Measurements from ENCODE around the gene BANP.
"Not testable (repeated sequence)": the region's sequence is repeated elsewhere in the genome, so short reads cannot be mapped to it uniquely, and the experiment has no call there.

BANP gene

GRCh38 chr16:88026964-88027938 is 76.0 kb downstream of the BANP start:
- Histone ChIP-seq H3K4me1 (ENCODE audit: insufficient read depth, low read length) (no peaks in the 10 kb centered on the region), H3K4me2 (ENCODE audit: insufficient read depth, low read length) (no peak overlapping the region), H3K27ac (ENCODE audit: low read length) (no peak overlapping the region), H4K20me1 (ENCODE audit: insufficient read depth, low read length) (peaks cover 6% of the 10 kb centered on the region; the same call in 1 of the 2 replicates), H3K9ac (ENCODE audit: low read depth, low read length) (no peak overlapping the region), H2AFZ (ENCODE audit: low read depth, low read length) (no peak overlapping the region), H3K4me3 (ENCODE audit: low read depth in 1 of 2, low read length in 2 of 2) (no peak overlapping the region), H3K79me2 (ENCODE audit: insufficient read depth, low read length) (no peaks in the 10 kb centered on the region; the same call in 1 of the 2 replicates), H3K27me3 (ENCODE audit: insufficient read depth, low read length, poor library complexity) (no peaks in the 10 kb centered on the region), H3K36me3 (ENCODE audit: insufficient read depth, low read length) (peaks cover 45% of the 10 kb centered on the region), H3K9me3 (ENCODE audit: insufficient read depth, low read length, severe bottlenecking) (no peaks in the 10 kb centered on the region)
- DNase-seq: no peak
- TF ChIP-seq CTCF (IDR thresholded peaks at IDR 0.05; ENCODE audit: borderline replicate concordance, extremely low read depth, low read length, poor library complexity, severe bottlenecking): no peak
- TF ChIP-seq EZH2 (IDR thresholded peaks at IDR 0.05; ENCODE audit: borderline replicate concordance, low read depth, low read length, severe bottlenecking): no peak
- ATAC-seq (ENCODE audit: insufficient read depth, low read depth): no peak

GRCh38 chr16:88028177-88028930 is 77.1 kb downstream of the BANP start:
- peaks cover 38% of the 10 kb centered on the region for H3K36me3 ChIP-seq (ENCODE audit: insufficient read depth, low read length)
- H2AFZ ChIP-seq (ENCODE audit: low read depth, low read length); DNase-seq; H3K27ac ChIP-seq (ENCODE audit: low read length); H3K4me2 ChIP-seq (ENCODE audit: insufficient read depth, low read length); H4K20me1 ChIP-seq (ENCODE audit: insufficient read depth, low read length); H3K9me3 ChIP-seq (ENCODE audit: insufficient read depth, low read length, severe bottlenecking); H3K79me2 ChIP-seq (ENCODE audit: insufficient read depth, low read length); H3K4me1 ChIP-seq (ENCODE audit: insufficient read depth, low read length); H3K27me3 ChIP-seq (ENCODE audit: insufficient read depth, low read length, poor library complexity); H3K4me3 ChIP-seq (ENCODE audit: low read depth in 1 of 2, low read length in 2 of 2); H3K9ac ChIP-seq (ENCODE audit: low read depth, low read length); ATAC-seq (ENCODE audit: insufficient read depth, low read depth): not testable (repeated sequence)

GRCh38 chr16:88030498-88030897 is 79.3 kb downstream of the BANP start:
- ATAC-seq (ENCODE audit: insufficient read depth, low read depth): no peak
- Histone ChIP-seq H3K9me3 (ENCODE audit: insufficient read depth, low read length, severe bottlenecking) (no peaks in the 10 kb centered on the region), H3K4me2 (ENCODE audit: insufficient read depth, low read length) (no peak overlapping the region), H3K9ac (ENCODE audit: low read depth, low read length) (no peak overlapping the region), H3K4me3 (ENCODE audit: low read depth in 1 of 2, low read length in 2 of 2) (no peak overlapping the region), H4K20me1 (ENCODE audit: insufficient read depth, low read length) (no peaks in the 10 kb centered on the region), H3K4me1 (ENCODE audit: insufficient read depth, low read length) (no peaks in the 10 kb centered on the region), H3K79me2 (ENCODE audit: insufficient read depth, low read length) (no peaks in the 10 kb centered on the region; the same call in 1 of the 2 replicates), H3K27ac (ENCODE audit: low read length) (no peak overlapping the region), H3K27me3 (ENCODE audit: insufficient read depth, low read length, poor library complexity) (no peaks in the 10 kb centered on the region), H2AFZ (ENCODE audit: low read depth, low read length) (no peak overlapping the region), H3K36me3 (ENCODE audit: insufficient read depth, low read length) (peaks cover 40% of the 10 kb centered on the region)
- TF ChIP-seq CTCF (IDR thresholded peaks at IDR 0.05; ENCODE audit: borderline replicate concordance, extremely low read depth, low read length, poor library complexity, severe bottlenecking): no peak
- TF ChIP-seq EZH2 (IDR thresholded peaks at IDR 0.05; ENCODE audit: borderline replicate concordance, low read depth, low read length, severe bottlenecking): no peak
- DNase-seq: no peak

GRCh38 chr16:88030961-88031360 is 79.7 kb downstream of the BANP start:
- peaks cover 42% of the 10 kb centered on the region for H3K36me3 ChIP-seq (ENCODE audit: insufficient read depth, low read length)
- not testable (repeated sequence) for H4K20me1 ChIP-seq (ENCODE audit: insufficient read depth, low read length); H3K4me3 ChIP-seq (ENCODE audit: low read depth in 1 of 2, low read length in 2 of 2); H3K4me2 ChIP-seq (ENCODE audit: insufficient read depth, low read length); H3K9ac ChIP-seq (ENCODE audit: low read depth, low read length); ATAC-seq (ENCODE audit: insufficient read depth, low read depth); H3K27me3 ChIP-seq (ENCODE audit: insufficient read depth, low read length, poor library complexity); H3K4me1 ChIP-seq (ENCODE audit: insufficient read depth, low read length); H3K79me2 ChIP-seq (ENCODE audit: insufficient read depth, low read length); H3K9me3 ChIP-seq (ENCODE audit: insufficient read depth, low read length, severe bottlenecking); H3K27ac ChIP-seq (ENCODE audit: low read length); H2AFZ ChIP-seq (ENCODE audit: low read depth, low read length); DNase-seq

- not testable (repeated sequence) for H2AFZ ChIP-seq (ENCODE audit: low read depth, low read length); DNase-seq; ATAC-seq (ENCODE audit: insufficient read depth, low read depth); H3K9ac ChIP-seq (ENCODE audit: low read depth, low read length); H3K4me1 ChIP-seq (ENCODE audit: insufficient read depth, low read length); H4K20me1 ChIP-seq (ENCODE audit: insufficient read depth, low read length); H3K27me3 ChIP-seq (ENCODE audit: insufficient read depth, low read length, poor library complexity); H3K4me2 ChIP-seq (ENCODE audit: insufficient read depth, low read length); H3K79me2 ChIP-seq (ENCODE audit: insufficient read depth, low read length); H3K9me3 ChIP-seq (ENCODE audit: insufficient read depth, low read length, severe bottlenecking); H3K27ac ChIP-seq (ENCODE audit: low read length); H3K4me3 ChIP-seq (ENCODE audit: low read depth in 1 of 2, low read length in 2 of 2)
- H3K36me3 ChIP-seq (ENCODE audit: insufficient read depth, low read length): peaks cover 36% of the 10 kb centered on the region
Measured at GRCh38 chr16:88033003-88033740, 81.9 kb downstream of the BANP start.
